ENCODE measurements around the gene RBM6. TPM values are rescaled to one million over a fixed set of nuclear protein-coding genes. Genes with fewer than 3 reads are reported as not detected.

The RBM6 gene
- total RNA-seq, 1 experiment from 2014 or later, result 90.7 TPM

- peak within 1 kb of the TSS; percentile 38 for H4K5ac ChIP-seq (ENCODE audit: insufficient read length, low read depth, low read length)
- no peak for TF ChIP-seq CTCF (conservative IDR thresholded peaks at IDR 0.05)
- no peak within 1 kb of the TSS for H4K91ac ChIP-seq (ENCODE audit: insufficient read length, low read depth, low read length)
- H3K23ac ChIP-seq (ENCODE audit: insufficient read length, low read depth, low read length), result no peak within 1 kb of the TSS
- Mint-ChIP-seq H3K36me3 (ENCODE audit: insufficient read depth in 1 of 3, low read depth in 3 of 3) (peaks cover 32 to 44% (median 41%) of the 10 kb centered on the region in 3 experiments), H3K27ac (peak within 1 kb of the TSS; percentile 97 to 99 (median 98)), H3K9me3 (peaks cover 7 to 10% of the 10 kb centered on the region in 2 experiments), H3K4me1 (peaks cover 8 to 9% of the 10 kb centered on the region in 2 experiments), H3K27me3 (ENCODE audit: low read depth) (peaks cover 3% of the 10 kb centered on the region), H3K4me3 (peak within 1 kb of the TSS; percentile 99)
- H3K14ac ChIP-seq (ENCODE audit: insufficient read depth, low read length), result peak within 1 kb of the TSS; percentile 77
- peaks cover 4% of the 10 kb centered on the region; the same call in 1 of the 2 replicates for H3K79me2 ChIP-seq (ENCODE audit: insufficient read depth, low read length)
- H4K8ac ChIP-seq (replicated peaks; ENCODE audit: insufficient read length, low read depth, low read length), result no peak within 1 kb of the TSS
- no peak within 1 kb of the TSS for H3K4ac ChIP-seq (ENCODE audit: low read depth, low read length)
- peaks cover 5% of the 10 kb centered on the region for H3K79me1 ChIP-seq (ENCODE audit: insufficient read depth, low read depth, low read length, poor library complexity, severe bottlenecking)
- H2BK20ac ChIP-seq (ENCODE audit: low read depth, low read length, poor library complexity, severe bottlenecking), result no peak within 1 kb of the TSS
- no peak within 1 kb of the TSS for H2AK5ac ChIP-seq (ENCODE audit: insufficient read length, low read length)
- no CpG with 5 or more reads among the region's 61 CpGs for WGBS (ENCODE audit: extremely low coverage, insufficient read length, low lambda C conversion rate)
- no peak within 1 kb of the TSS for H3K27ac ChIP-seq (ENCODE audit: insufficient read length, low read depth, low read length)
- H3K9ac ChIP-seq (ENCODE audit: extremely low read depth, insufficient read length, low read length), result peak within 1 kb of the TSS; percentile 92
- no peaks in the 10 kb centered on the region for H3K27me3 ChIP-seq (ENCODE audit: insufficient read depth, low read length)
- no peak within 1 kb of the TSS for H2BK15ac ChIP-seq (ENCODE audit: low read depth, low read length)
- peak; percentile 93 for DNase-seq
- H3K18ac ChIP-seq (ENCODE audit: insufficient read length, low read depth, low read length), result peak within 1 kb of the TSS; percentile 67
- H2BK5ac ChIP-seq (ENCODE audit: insufficient read length, low read length), result no peak within 1 kb of the TSS
- H3T11ph ChIP-seq (ENCODE audit: low read length), result no peak within 1 kb of the TSS
- no peak within 1 kb of the TSS for H2BK12ac ChIP-seq (ENCODE audit: insufficient read length, low read depth, low read length)
- peak within 1 kb of the TSS; percentile 90 for H3K4me2 ChIP-seq (ENCODE audit: insufficient read depth, insufficient read length, low read length)
- no peaks in the 10 kb centered on the region for H3K9me3 ChIP-seq (ENCODE audit: control insufficient read depth, low read depth, low read length)
- H3K23me2 ChIP-seq (ENCODE audit: insufficient read length, low read depth, low read length, poor library complexity, severe bottlenecking), result no peaks in the 10 kb centered on the region
- no peaks in the 10 kb centered on the region for H4K20me1 ChIP-seq (ENCODE audit: control insufficient read depth, insufficient read depth, insufficient read length)
- peak within 1 kb of the TSS; percentile 31 for H3K56ac ChIP-seq (ENCODE audit: insufficient read length, low read depth, low read length)
- no peaks in the 10 kb centered on the region; the same call in 1 of the 2 replicates for H3K4me1 ChIP-seq (ENCODE audit: insufficient read depth, low read length)
- H2BK120ac ChIP-seq (ENCODE audit: low read depth, low read length, poor library complexity, severe bottlenecking), result no peak within 1 kb of the TSS
- no peak within 1 kb of the TSS for H2AFZ ChIP-seq (ENCODE audit: low read length)
These were observed 149.0 kb downstream of the RBM6 start, which contains the start of gene RBM5 for GRCh38 chr3:50088725-50089608. Gene RBM5 (plus strand): TSS chr3:50088919. CDS start chr3:50090435, 1,516 bp downstream.
